DND-41 (cell line): ENCODE measurements around the gene MAD2L2.

Experiments used
- ATAC-seq: fragments of 200-7000 bp; cut with Tn5 transposase; 3 replicates; pipeline ENCODE4 v1.9.1; 2021; ENCODE audit warnings: low read depth; ENCODE audit not compliant: insufficient read depth
- DNase-seq: peaks from one replicate; pipeline ENCODE4 v3.0.0-alpha.2; 2020
- H2AFZ ChIP-seq: 2 replicates; pipeline ENCODE4 v1.6.0; 2012; ENCODE audit warnings: low read depth, low read length
- H3K27ac ChIP-seq: 2 replicates; pipeline ENCODE4 v1.5.1; 2012; ENCODE audit warnings: low read length, inconsistent platforms
- H3K27me3 ChIP-seq: fragments of 200-600 bp; sonication (generic); 2 replicates; pipeline ENCODE4 v1.6.0; 2012; ENCODE audit warnings: low read length, mild to moderate bottlenecking, inconsistent platforms; ENCODE audit not compliant: insufficient read depth, poor library complexity
- H3K36me3 ChIP-seq: 2 replicates; pipeline ENCODE4 v1.5.1; 2012; ENCODE audit warnings: low read length, inconsistent platforms; ENCODE audit not compliant: insufficient read depth
- H3K4me1 ChIP-seq: 2 replicates; pipeline ENCODE4 v1.5.1; 2012; ENCODE audit warnings: mild to moderate bottlenecking, low read length; ENCODE audit not compliant: insufficient read depth
- H3K4me2 ChIP-seq: 2 replicates; pipeline ENCODE4 v1.6.0; 2012; ENCODE audit warnings: mild to moderate bottlenecking, moderate library complexity, low read length, inconsistent platforms; ENCODE audit not compliant: insufficient read depth
- H3K4me3 ChIP-seq, 2 experiments: fragments of 200-600 bp in 1 of 2; shearing (Covaris generic) in 1 of 2; 2 replicates each; pipeline ENCODE4 v1.5.1; 2012 to 2016; ENCODE audit warnings: inconsistent platforms in 2 of 2, low read length in 2 of 2, mild to moderate bottlenecking in 2 of 2, low read depth in 1 of 2, moderate library complexity in 1 of 2
- H3K79me2 ChIP-seq: 2 replicates; pipeline ENCODE4 v1.6.0; 2012; ENCODE audit warnings: low read length, inconsistent platforms; ENCODE audit not compliant: insufficient read depth
- H3K9ac ChIP-seq: 2 replicates; pipeline ENCODE4 v1.6.0; 2012; ENCODE audit warnings: low read depth, mild to moderate bottlenecking, inconsistent platforms, low read length, moderate library complexity
- H3K9me3 ChIP-seq: 2 replicates; pipeline ENCODE4 v1.5.1; 2012; ENCODE audit warnings: low read length, moderate library complexity, mild to moderate bottlenecking, inconsistent platforms; ENCODE audit not compliant: insufficient read depth, severe bottlenecking
- H4K20me1 ChIP-seq: 2 replicates; pipeline ENCODE4 v1.6.0; 2012; ENCODE audit warnings: low read length; ENCODE audit not compliant: insufficient read depth
- CTCF ChIP-seq: IDR thresholded peaks from 2 replicates; pipeline ENCODE4 v1.5.1; 2012; ENCODE audit warnings: borderline replicate concordance, low read length, moderate library complexity, mild to moderate bottlenecking; ENCODE audit not compliant: poor library complexity, severe bottlenecking; ENCODE audit errors: extremely low read depth
- EZH2 ChIP-seq: IDR thresholded peaks from 3 replicates; pipeline ENCODE4 v1.6.1; 2012; ENCODE audit warnings: borderline replicate concordance, low read depth, mild to moderate bottlenecking, moderate library complexity, low read length, inconsistent platforms; ENCODE audit not compliant: severe bottlenecking

Gene MAD2L2

GRCh38 chr1:11697893-11698210, 16.9 kb upstream of the MAD2L2 start:
- Histone ChIP-seq H3K27ac (no peak overlapping the region), H2AFZ (no peak overlapping the region), H3K4me2 (no peak overlapping the region), H3K4me1 (no peaks in the 10 kb centered on the region), H4K20me1 (no peaks in the 10 kb centered on the region), H3K9me3 (no peaks in the 10 kb centered on the region), H3K9ac (no peak overlapping the region), H3K36me3 (no peaks in the 10 kb centered on the region), H3K27me3 (peaks cover 5% of the 10 kb centered on the region), H3K4me3 (no peak overlapping the region), H3K79me2 (no peaks in the 10 kb centered on the region)
- DNase-seq: no peak
- ATAC-seq: peak; percentile 24; the same call in 1 of the 3 replicates
- TF ChIP-seq EZH2 (no peak), CTCF (no peak)

GRCh38 chr1:11697188-11697892, 16.4 kb upstream of the MAD2L2 start:
- ATAC-seq: no peak
- H3K4me1 ChIP-seq: no peaks in the 10 kb centered on the region

GRCh38 chr1:11695861-11696260, 14.9 kb upstream of the MAD2L2 start:
- Histone ChIP-seq H3K4me2 (no peak overlapping the region), H3K9ac (no peak overlapping the region), H3K27ac (no peak overlapping the region), H2AFZ (no peak overlapping the region), H3K27me3 (peaks cover 10% of the 10 kb centered on the region), H3K4me3 (no peak overlapping the region), H3K79me2 (0 out of 2 replicates have a peak, but pooled peaks cover under 1% of the 10 kb centered on the region), H3K9me3 (no peaks in the 10 kb centered on the region), H3K4me1 (peaks cover 11% of the 10 kb centered on the region; the same call in 1 of the 2 replicates), H4K20me1 (no peaks in the 10 kb centered on the region), H3K36me3 (no peaks in the 10 kb centered on the region)
- DNase-seq: no peak
- no peak for ATAC-seq
- TF ChIP-seq CTCF (no peak), EZH2 (no peak)

More at GRCh38 chr1:11697188-11697892, 16.4 kb upstream of the MAD2L2 start:
- DNase-seq: no peak
- no peaks in the 10 kb centered on the region for H3K9me3 ChIP-seq
- no peaks in the 10 kb centered on the region for H3K36me3 ChIP-seq
- no peak for TF ChIP-seq EZH2
- TF ChIP-seq CTCF: no peak
- no peak overlapping the region for H3K4me3 ChIP-seq
- no peaks in the 10 kb centered on the region for H4K20me1 ChIP-seq
- no peak overlapping the region for H3K4me2 ChIP-seq
- no peak overlapping the region for H2AFZ ChIP-seq
- no peak overlapping the region for H3K9ac ChIP-seq
- no peak overlapping the region for H3K27ac ChIP-seq
- H3K27me3 ChIP-seq: peaks cover 5% of the 10 kb centered on the region
- no peaks in the 10 kb centered on the region for H3K79me2 ChIP-seq

GRCh38 chr1:11693917-11694316, 13.0 kb upstream of the MAD2L2 start:
- H3K27ac ChIP-seq: no peak overlapping the region
- DNase-seq (no peak), ATAC-seq (no peak)
- H3K4me2 ChIP-seq: no peak overlapping the region
- H3K79me2 ChIP-seq: peaks cover 8% of the 10 kb centered on the region; the same call in 1 of the 2 replicates
- H3K36me3 ChIP-seq: peaks cover 3% of the 10 kb centered on the region; the same call in 1 of the 2 replicates
- no peaks in the 10 kb centered on the region for H3K9me3 ChIP-seq
- H3K27me3 ChIP-seq: peaks cover 14% of the 10 kb centered on the region
- H4K20me1 ChIP-seq: no peaks in the 10 kb centered on the region
- no peak overlapping the region for H3K4me3 ChIP-seq
- no peak for TF ChIP-seq EZH2
- TF ChIP-seq CTCF: no peak
- peaks cover 25% of the 10 kb centered on the region for H3K4me1 ChIP-seq
- no peak overlapping the region for H3K9ac ChIP-seq
- H2AFZ ChIP-seq: no peak overlapping the region
